Measurements from ENCODE around the gene KNL1. TPM values are rescaled to one million over a fixed set of nuclear protein-coding genes. Genes with fewer than 3 reads are reported as not detected.

Gene KNL1
- total and polyA plus RNA-seq, 8 donors, result 0.50 to 57.8 (median 1.8) TPM

DNA sequence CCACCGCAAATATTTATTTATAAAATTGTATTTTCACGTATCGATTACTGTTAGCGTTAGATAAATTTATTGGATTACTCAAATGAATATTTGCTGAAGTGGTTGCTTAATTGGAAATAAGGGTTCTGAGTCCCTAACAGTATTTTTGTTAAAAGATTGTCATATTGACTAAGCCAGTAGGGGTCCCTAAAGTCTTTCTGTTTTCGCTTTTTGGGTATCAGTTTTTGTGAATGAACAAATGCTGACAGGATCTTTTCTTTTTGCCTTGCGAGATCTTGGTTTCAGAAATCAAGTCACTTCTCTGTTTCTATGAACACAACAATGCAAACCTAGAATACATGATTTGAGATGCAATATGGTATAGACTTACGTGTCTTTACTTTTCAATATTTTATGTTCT, 108.0 kb downstream of the KNL1 start:
- no peak overlapping the region for H3K4me3 ChIP-seq

DNA sequence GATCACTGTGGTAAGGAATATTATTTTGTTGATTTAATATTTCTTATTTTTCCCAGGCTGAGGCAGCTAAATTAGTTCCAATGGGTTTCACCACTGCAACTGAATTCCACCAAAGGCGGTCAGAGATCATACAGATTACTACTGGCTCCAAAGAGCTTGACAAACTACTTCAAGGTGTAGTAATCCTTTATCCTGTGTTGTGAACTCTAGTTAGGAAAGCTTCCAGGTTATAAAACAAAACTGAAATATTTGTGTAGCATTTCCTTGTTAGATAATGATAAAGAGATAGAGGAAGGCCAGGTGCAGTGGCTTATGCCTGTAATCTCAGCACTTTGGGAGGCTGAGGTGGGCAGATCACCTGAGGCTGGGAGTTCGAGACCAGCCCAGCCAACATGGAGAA, 112.1 kb downstream of the KNL1 start:
- TF ChIP-seq, protein P1, sequence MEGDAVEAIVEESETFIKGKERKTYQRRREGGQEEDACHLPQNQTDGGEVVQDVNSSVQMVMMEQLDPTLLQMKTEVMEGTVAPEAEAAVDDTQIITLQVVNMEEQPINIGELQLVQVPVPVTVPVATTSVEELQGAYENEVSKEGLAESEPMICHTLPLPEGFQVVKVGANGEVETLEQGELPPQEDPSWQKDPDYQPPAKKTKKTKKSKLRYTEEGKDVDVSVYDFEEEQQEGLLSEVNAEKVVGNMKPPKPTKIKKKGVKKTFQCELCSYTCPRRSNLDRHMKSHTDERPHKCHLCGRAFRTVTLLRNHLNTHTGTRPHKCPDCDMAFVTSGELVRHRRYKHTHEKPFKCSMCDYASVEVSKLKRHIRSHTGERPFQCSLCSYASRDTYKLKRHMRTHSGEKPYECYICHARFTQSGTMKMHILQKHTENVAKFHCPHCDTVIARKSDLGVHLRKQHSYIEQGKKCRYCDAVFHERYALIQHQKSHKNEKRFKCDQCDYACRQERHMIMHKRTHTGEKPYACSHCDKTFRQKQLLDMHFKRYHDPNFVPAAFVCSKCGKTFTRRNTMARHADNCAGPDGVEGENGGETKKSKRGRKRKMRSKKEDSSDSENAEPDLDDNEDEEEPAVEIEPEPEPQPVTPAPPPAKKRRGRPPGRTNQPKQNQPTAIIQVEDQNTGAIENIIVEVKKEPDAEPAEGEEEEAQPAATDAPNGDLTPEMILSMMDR (IDR thresholded peaks at IDR 0.05), result no peak
- TF ChIP-seq POLR2AphosphoS5 (IDR thresholded peaks at IDR 0.05), result peak in 1 of 3 donors; percentile 48
- Histone ChIP-seq H3K4me3 (no peak overlapping the region), H3K9me3 (no peaks in the 10 kb centered on the region), H3K36me3 (no peaks in the 10 kb centered on the region), H3K27ac (no peak overlapping the region), H3K4me1 (no peaks in the 10 kb centered on the region), H3K27me3 (no peaks in the 10 kb centered on the region)
- WGBS, 5 donors, result 46 to 61% (median 52%) methylated on average over 2 of the region's 2 CpGs
- intact Hi-C loops (cut with DNase I; ENCODE audit: low total_unique reads), result no loop called here
- DNase-seq, result peak in 1 of 2 donors; percentile 18

More for the DNA sequence above, 108.0 kb downstream of the KNL1 start:
- TF ChIP-seq POLR2AphosphoS5 (IDR thresholded peaks at IDR 0.05) (no peak), POLR2A (IDR thresholded peaks at IDR 0.05) (no peak), EP300 (IDR thresholded peaks at IDR 0.05) (no peak)
- TF ChIP-seq, protein P1 (IDR thresholded peaks at IDR 0.05), result no peak
- 71 to 82% (median 73%) methylated on average over 7 of the region's 7 CpGs for WGBS, 5 donors
- peak in 1 of 2 donors; percentile 24 for DNase-seq
- Histone ChIP-seq H3K9me3 (no peaks in the 10 kb centered on the region), H3K27me3 (no peaks in the 10 kb centered on the region), H3K4me1 (no peaks in the 10 kb centered on the region), H3K27ac (no peak overlapping the region), H3K36me3 (peaks cover 0 to 7% (median 0%) of the 10 kb centered on the region in 4 donors)
- intact Hi-C loops (cut with DNase I; ENCODE audit: low total_unique reads), result no loop called here

Small RNA genes within 50 kb of the gene (small RNA-seq; reads per million reads assigned to genes)
- gene RF00017, result 0 reads per million in 4 donors
- gene RN7SL376P, result 0 reads per million in 4 donors

Other genes starting within 250 kb of the KNL1 start
- 1,000 to 10,000 TPM in 1 of 5 donors, 10 to 100 TPM in 2, 1 to 10 TPM in 1, not detected in 1; 4.7 to 1,748 (median 37.2) TPM for gene PHGR1, start 243.2 kb upstream of the KNL1 start, total RNA-seq
- gene PHGR1, start 243.2 kb upstream of the KNL1 start, polyA plus RNA-seq, result 1,000 to 10,000 TPM in 1 of 3 donors, 100 to 1,000 TPM in 2; 132 to 2,907 (median 156) TPM
- 10 to 100 TPM in 1 of 5 donors, under 1 TPM in 3, not detected in 1; 0.29 to 10.1 (median 0.48) TPM for gene DISP2, start 236.0 kb upstream of the KNL1 start, total RNA-seq
- 1 to 10 TPM in 1 of 3 donors, under 1 TPM in 2; 0.15 to 1.7 (median 0.93) TPM for gene DISP2, start 236.0 kb upstream of the KNL1 start, polyA plus RNA-seq
- 10 to 100 TPM in 3 of 5 donors, 1 to 10 TPM in 2; 4.0 to 15.6 (median 10.7) TPM for gene KNSTRN, start 211.5 kb upstream of the KNL1 start, total RNA-seq
- gene KNSTRN, start 211.5 kb upstream of the KNL1 start, polyA plus RNA-seq, result 10 to 100 TPM; 13.9 to 16.3 (median 16.0) TPM
- 10 to 100 TPM; 40.9 to 78.1 (median 50.0) TPM for gene IVD, start 188.5 kb upstream of the KNL1 start, total RNA-seq
- 10 to 100 TPM; 26.7 to 45.1 (median 34.8) TPM for gene IVD, start 188.5 kb upstream of the KNL1 start, polyA plus RNA-seq
- 10 to 100 TPM in 4 of 5 donors, 1 to 10 TPM in 1; 5.3 to 35.9 (median 16.7) TPM for gene BAHD1, start 153.3 kb upstream of the KNL1 start, total RNA-seq
- 1 to 10 TPM; 7.3 to 8.7 (median 7.5) TPM for gene BAHD1, start 153.3 kb upstream of the KNL1 start, polyA plus RNA-seq
- gene CHST14, start 123.3 kb upstream of the KNL1 start, total RNA-seq, result 10 to 100 TPM in 2 of 5 donors, 1 to 10 TPM in 3; 2.5 to 14.6 (median 5.4) TPM
- 1 to 10 TPM in 2 of 3 donors, under 1 TPM in 1; 0.92 to 7.4 (median 2.7) TPM for gene CHST14, start 123.3 kb upstream of the KNL1 start, polyA plus RNA-seq
- 10 to 100 TPM; 12.3 to 39.4 (median 32.9) TPM for gene CCDC32, start 29.2 kb upstream of the KNL1 start, total RNA-seq
- gene CCDC32, start 29.2 kb upstream of the KNL1 start, polyA plus RNA-seq, result 10 to 100 TPM; 14.4 to 65.7 (median 28.1) TPM
- 10 to 100 TPM in 1 of 5 donors, 1 to 10 TPM in 2, not detected in 2; 7.0 to 12.1 (median 8.1) TPM for gene RPUSD2, start 24.9 kb upstream of the KNL1 start, total RNA-seq
- gene RPUSD2, start 24.9 kb upstream of the KNL1 start, polyA plus RNA-seq, result 10 to 100 TPM in 1 of 3 donors, 1 to 10 TPM in 2; 5.6 to 11.9 (median 6.6) TPM
- 1 to 10 TPM in 1 of 5 donors, under 1 TPM in 2, not detected in 2; 0.58 to 3.5 (median 0.87) TPM for gene RAD51, start 100.9 kb downstream of the KNL1 start, total RNA-seq
- 1 to 10 TPM; 1.6 to 2.7 (median 2.4) TPM for gene RAD51, start 100.9 kb downstream of the KNL1 start, polyA plus RNA-seq
- 10 to 100 TPM in 4 of 5 donors, not detected in 1; 25.2 to 63.8 (median 48.2) TPM for gene RMDN3, start 161.0 kb downstream of the KNL1 start, total RNA-seq
- 10 to 100 TPM; 12.6 to 21.2 (median 15.0) TPM for gene RMDN3, start 161.0 kb downstream of the KNL1 start, polyA plus RNA-seq
- 10 to 100 TPM in 2 of 5 donors, 1 to 10 TPM in 1, not detected in 2; 1.3 to 13.6 (median 11.7) TPM for gene GCHFR, start 169.8 kb downstream of the KNL1 start, total RNA-seq
- 10 to 100 TPM; 21.4 to 37.4 (median 29.3) TPM for gene GCHFR, start 169.8 kb downstream of the KNL1 start, polyA plus RNA-seq
- gene C15orf62, start 175.7 kb downstream of the KNL1 start, total RNA-seq, result 10 to 100 TPM in 1 of 5 donors, not detected in 4; 39.3 TPM
- 1 to 10 TPM in 1 of 3 donors, under 1 TPM in 2; 0.25 to 4.5 (median 0.31) TPM for gene C15orf62, start 175.7 kb downstream of the KNL1 start, polyA plus RNA-seq
- 10 to 100 TPM; 10.3 to 29.2 (median 18.7) TPM for gene ZFYVE19, start 212.8 kb downstream of the KNL1 start, total RNA-seq
- gene ZFYVE19, start 212.8 kb downstream of the KNL1 start, polyA plus RNA-seq, result 10 to 100 TPM; 14.4 to 31.0 (median 28.3) TPM
- 10 to 100 TPM; 11.0 to 64.2 (median 22.9) TPM for gene DNAJC17, start 213.2 kb downstream of the KNL1 start, total RNA-seq
- gene DNAJC17, start 213.2 kb downstream of the KNL1 start, polyA plus RNA-seq, result 10 to 100 TPM; 33.6 to 66.7 (median 53.9) TPM
- 10 to 100 TPM in 1 of 5 donors, 1 to 10 TPM in 1, not detected in 3; 2.2 to 20.0 TPM for gene PPP1R14D, start 234.5 kb downstream of the KNL1 start, total RNA-seq
- gene PPP1R14D, start 234.5 kb downstream of the KNL1 start, polyA plus RNA-seq, result 1 to 10 TPM in 2 of 3 donors, under 1 TPM in 1; 0.63 to 4.1 (median 1.4) TPM
- gene SPINT1, start 249.8 kb downstream of the KNL1 start, total RNA-seq, result 100 to 1,000 TPM in 4 of 5 donors, 10 to 100 TPM in 1; 58.6 to 394 (median 178) TPM
- gene SPINT1, start 249.8 kb downstream of the KNL1 start, polyA plus RNA-seq, result 10 to 100 TPM; 16.8 to 76.8 (median 52.3) TPM

Data from stomach (tissue), 9 donors.